SU-DHL-6 (cell line): ENCODE data around the gene RALGAPA1.
"Not testable (repeated sequence)": the region's sequence is repeated elsewhere in the genome, so short reads cannot be mapped to it uniquely, and the experiment has no call there.

Experiments used
- H2AFZ ChIP-seq: fragments of 200-600 bp; sonication (generic); 2 replicates; pipeline ENCODE4 v1.6.1; 2014; ENCODE audit warnings: low read depth, mild to moderate bottlenecking, moderate library complexity, mixed read lengths, antibody characterized with exemption, low read length; ENCODE audit not compliant: severe bottlenecking
- H3F3A ChIP-seq: fragments of 200-600 bp; shearing (Covaris generic); 2 replicates; pipeline ENCODE4 v1.6.0; 2016; ENCODE audit warnings: antibody characterized with exemption, mild to moderate bottlenecking; ENCODE audit not compliant: insufficient read depth
- H3K27ac ChIP-seq: fragments of 200-600 bp; sonication (generic); 2 replicates; pipeline ENCODE4 v1.5.1; 2016; ENCODE audit warnings: low read depth, mild to moderate bottlenecking, low read length, moderate library complexity, mixed read lengths
- H3K27me3 ChIP-seq: fragments of 200-600 bp; sonication (generic), shearing (Covaris generic); 2 replicates; pipeline ENCODE4 v1.6.0; 2014; ENCODE audit warnings: mild to moderate bottlenecking, low read length
- H3K36me3 ChIP-seq: fragments of 200-600 bp; sonication (generic); 2 replicates; pipeline ENCODE4 v1.6.1; 2014; ENCODE audit warnings: mild to moderate bottlenecking, low read length, mixed read lengths
- H3K4me2 ChIP-seq: fragments of 300-600, 200-600 bp; shearing (Covaris generic), sonication (generic); 2 replicates; pipeline ENCODE4 v1.6.0; 2014; ENCODE audit warnings: low read length, low read depth, mild to moderate bottlenecking; ENCODE audit not compliant: poor library complexity, severe bottlenecking
- H3K4me3 ChIP-seq: fragments of 200-600 bp; sonication (generic); 2 replicates; pipeline ENCODE4 v1.5.1; 2014; ENCODE audit warnings: antibody characterized with exemption, low read length, mild to moderate bottlenecking, mixed read lengths; ENCODE audit not compliant: insufficient read depth, poor library complexity, severe bottlenecking
- H3K79me2 ChIP-seq: fragments of 200-600 bp; sonication (generic); 2 replicates; pipeline ENCODE4 v1.6.1; 2014; ENCODE audit warnings: mild to moderate bottlenecking, low read length, moderate library complexity; ENCODE audit not compliant: insufficient read depth
- H3K9ac ChIP-seq: fragments of 200-600 bp; sonication (generic); 2 replicates; pipeline ENCODE4 v1.7.0; 2014; ENCODE audit warnings: mild to moderate bottlenecking, low read length
- H3K9me2 ChIP-seq: fragments of 200-600 bp; sonication (generic); replicated peaks from 2 replicates; pipeline ENCODE4 v1.6.1; 2014; ENCODE audit warnings: low read length; ENCODE audit not compliant: insufficient read depth
- H3K9me3 ChIP-seq: fragments of 200-600 bp; sonication (generic); 2 replicates; pipeline ENCODE4 v1.6.1; 2014; ENCODE audit warnings: low read length, mixed read lengths; ENCODE audit not compliant: insufficient read depth
- H4K20me1 ChIP-seq: fragments of 200-600 bp; sonication (generic); 2 replicates; pipeline ENCODE4 v1.6.1; 2014; ENCODE audit warnings: low read depth, mild to moderate bottlenecking, antibody characterized with exemption, low read length, moderate library complexity, mixed read lengths
- CTCF ChIP-seq: fragments of 200-600 bp; sonication (generic); IDR thresholded peaks from one replicate; pipeline ENCODE4 v1.5.1; 2017; ENCODE audit warnings: antibody characterized with exemption, mild to moderate bottlenecking, low read length, moderate library complexity; ENCODE audit not compliant: insufficient read depth, poor library complexity, severe bottlenecking
- EZH2phosphoT487 ChIP-seq: fragments of 200-600 bp; sonication (generic), shearing (Covaris generic); conservative IDR thresholded peaks from 2 replicates; pipeline ENCODE4 v1.6.1; 2018; ENCODE audit warnings: mild to moderate bottlenecking, antibody characterized with exemption, low read length, moderate library complexity, mixed read lengths

The RALGAPA1 gene

GRCh38 chr14:35849122-35849521 is 40.0 kb upstream of the RALGAPA1 start:
- Histone ChIP-seq H3K9me3 (no peaks in the 10 kb centered on the region), H3K4me2 (no peak overlapping the region), H4K20me1 (no peaks in the 10 kb centered on the region), H3K36me3 (peaks cover 21% of the 10 kb centered on the region; the same call in 1 of the 2 replicates), H3K4me3 (no peak overlapping the region), H3K27ac (no peak overlapping the region), H3K9me2 (no peaks in the 10 kb centered on the region), H3K79me2 (no peaks in the 10 kb centered on the region), H3K9ac (no peak overlapping the region), H3K27me3 (no peaks in the 10 kb centered on the region), H3F3A (no peaks in the 10 kb centered on the region), H2AFZ (no peak overlapping the region)
- TF ChIP-seq EZH2phosphoT487: no peak

- no peaks in the 10 kb centered on the region for H3F3A ChIP-seq
- no peak overlapping the region for H3K4me2 ChIP-seq
- no peak overlapping the region for H3K9ac ChIP-seq
- no peak overlapping the region for H2AFZ ChIP-seq
- H3K4me3 ChIP-seq: no peak overlapping the region
- no peaks in the 10 kb centered on the region for H4K20me1 ChIP-seq
- no peaks in the 10 kb centered on the region for H3K27me3 ChIP-seq
- TF ChIP-seq EZH2phosphoT487 (no peak), CTCF (no peak)
- no peak overlapping the region for H3K27ac ChIP-seq
- H3K79me2 ChIP-seq: no peaks in the 10 kb centered on the region
- no peaks in the 10 kb centered on the region for H3K9me2 ChIP-seq
- H3K9me3 ChIP-seq: peaks cover 2% of the 10 kb centered on the region; the same call in 1 of the 2 replicates
- peaks cover 19% of the 10 kb centered on the region for H3K36me3 ChIP-seq
Measured at GRCh38 chr14:35847636-35848035, 38.5 kb upstream of the RALGAPA1 start.

GRCh38 chr14:35844494-35844893 is 35.4 kb upstream of the RALGAPA1 start:
- H3K27ac ChIP-seq: no peak overlapping the region
- no peak overlapping the region for H3K4me3 ChIP-seq
- H3K9ac ChIP-seq: no peak overlapping the region
- peaks cover 11% of the 10 kb centered on the region; the same call in 1 of the 2 replicates for H3K9me3 ChIP-seq
- H3K9me2 ChIP-seq: no peaks in the 10 kb centered on the region
- no peak overlapping the region for H3K4me2 ChIP-seq
- H3K36me3 ChIP-seq: peaks cover 17% of the 10 kb centered on the region
- H3K79me2 ChIP-seq: no peaks in the 10 kb centered on the region
- H3F3A ChIP-seq: no peaks in the 10 kb centered on the region
- no peak overlapping the region for H2AFZ ChIP-seq
- H4K20me1 ChIP-seq: no peaks in the 10 kb centered on the region
- H3K27me3 ChIP-seq: no peaks in the 10 kb centered on the region
- no peak for TF ChIP-seq CTCF
- no peak for TF ChIP-seq EZH2phosphoT487

GRCh38 chr14:35842245-35842644 is 33.1 kb upstream of the RALGAPA1 start:
- not testable (repeated sequence) for H3K4me3 ChIP-seq, H4K20me1 ChIP-seq, H3K27ac ChIP-seq, H3K27me3 ChIP-seq, H2AFZ ChIP-seq, H3K9ac ChIP-seq, H3K79me2 ChIP-seq, H3F3A ChIP-seq, H3K4me2 ChIP-seq, H3K9me2 ChIP-seq
- H3K9me3 ChIP-seq: peaks cover 11% of the 10 kb centered on the region; the same call in 1 of the 2 replicates
- H3K36me3 ChIP-seq: peaks cover 23% of the 10 kb centered on the region

- H4K20me1 ChIP-seq, H2AFZ ChIP-seq, H3K27ac ChIP-seq, H3K4me3 ChIP-seq, H3F3A ChIP-seq, H3K79me2 ChIP-seq, H3K9me2 ChIP-seq, H3K4me2 ChIP-seq, H3K27me3 ChIP-seq, H3K9ac ChIP-seq: not testable (repeated sequence)
- Histone ChIP-seq H3K9me3 (peaks cover 11% of the 10 kb centered on the region; the same call in 1 of the 2 replicates), H3K36me3 (peaks cover 24% of the 10 kb centered on the region)
Measured at GRCh38 chr14:35841704-35842103, 32.6 kb upstream of the RALGAPA1 start.
